ENCODE measurements around the gene ACTG1. TPM values are rescaled to one million over a fixed set of nuclear protein-coding genes. Genes with fewer than 3 reads are reported as not detected.

ACTG1 gene
- total RNA-seq, 3 donors from 2014 or later, result 2,222 to 2,764 (median 2,750) TPM

- H3K4me1 ChIP-seq, result no peaks in the 10 kb centered on the region
- no peak for TF ChIP-seq CTCF (IDR thresholded peaks at IDR 0.05)
- TF ChIP-seq POLR2A (IDR thresholded peaks at IDR 0.05), result no peak
- no peak for TF ChIP-seq POLR2AphosphoS5 (IDR thresholded peaks at IDR 0.05)
- H3K27me3 ChIP-seq, result no peaks in the 10 kb centered on the region
- H3K4me3 ChIP-seq, result peak overlapping the region; percentile 79 to 98 (median 92)
- H3K9me3 ChIP-seq, result no peaks in the 10 kb centered on the region
- H3K36me3 ChIP-seq, result no peaks in the 10 kb centered on the region
- peak overlapping the region; percentile 63 to 99 for H3K27ac ChIP-seq
- no peak for DNase-seq (ENCODE audit: low spot score in 2 of 2)
- intact Hi-C loops (cut with DNase I; ENCODE audit: low total_unique reads), result no loop called here
Observed at GRCh38 chr17:81509207-81509971, 3.2 kb downstream of the ACTG1 start.

GRCh38 chr17:81508639-81509206 is 3.9 kb downstream of the ACTG1 start:
- Histone ChIP-seq H3K4me3 (peak overlapping the region; percentile 79 to 98 (median 92)), H3K27me3 (no peaks in the 10 kb centered on the region), H3K27ac (peak overlapping the region; percentile 63 to 99), H3K9me3 (no peaks in the 10 kb centered on the region), H3K4me1 (no peaks in the 10 kb centered on the region), H3K36me3 (no peaks in the 10 kb centered on the region)
- intact Hi-C loops (cut with DNase I; ENCODE audit: low total_unique reads), result no loop called here
- no peak for DNase-seq (ENCODE audit: low spot score in 2 of 2)
- TF ChIP-seq CTCF (IDR thresholded peaks at IDR 0.05), result no peak
- no peak for TF ChIP-seq POLR2AphosphoS5 (IDR thresholded peaks at IDR 0.05)
- no peak for TF ChIP-seq POLR2A (IDR thresholded peaks at IDR 0.05)

GRCh38 chr17:81503619-81504018 is 9.0 kb downstream of the ACTG1 start:
- no peak for DNase-seq (ENCODE audit: low spot score in 2 of 2)
- H3K36me3 ChIP-seq, result no peaks in the 10 kb centered on the region
- TF ChIP-seq POLR2AphosphoS5 (IDR thresholded peaks at IDR 0.05) (no peak), CTCF (IDR thresholded peaks at IDR 0.05) (no peak)
- no peaks in the 10 kb centered on the region for H3K27me3 ChIP-seq
- no peaks in the 10 kb centered on the region for H3K4me1 ChIP-seq
- intact Hi-C loops (cut with DNase I; ENCODE audit: low total_unique reads), result no loop called here
- no peak overlapping the region for H3K27ac ChIP-seq
- H3K4me3 ChIP-seq, result no peak overlapping the region
- no peaks in the 10 kb centered on the region for H3K9me3 ChIP-seq

- H3K27me3 ChIP-seq, result no peaks in the 10 kb centered on the region
- no peaks in the 10 kb centered on the region for H3K4me1 ChIP-seq
- no peak overlapping the region for H3K4me3 ChIP-seq
- no peaks in the 10 kb centered on the region for H3K36me3 ChIP-seq
- TF ChIP-seq POLR2A (IDR thresholded peaks at IDR 0.05) (no peak), CTCF (IDR thresholded peaks at IDR 0.05) (no peak), POLR2AphosphoS5 (IDR thresholded peaks at IDR 0.05) (no peak)
- no peaks in the 10 kb centered on the region for H3K9me3 ChIP-seq
- intact Hi-C loops (cut with DNase I; ENCODE audit: low total_unique reads), result no loop called here
- no peak overlapping the region for H3K27ac ChIP-seq
- no peak for DNase-seq (ENCODE audit: low spot score in 2 of 2)
Observed at GRCh38 chr17:81502471-81503017, 10.1 kb downstream of the ACTG1 start.

GRCh38 chr17:81500047-81500446 is 12.6 kb downstream of the ACTG1 start:
- intact Hi-C loops (cut with DNase I; ENCODE audit: low total_unique reads), result no loop called here
- DNase-seq (ENCODE audit: low spot score in 2 of 2), result no peak
- no peak for TF ChIP-seq CTCF (IDR thresholded peaks at IDR 0.05)
- TF ChIP-seq POLR2A (IDR thresholded peaks at IDR 0.05), result no peak
- no peak for TF ChIP-seq POLR2AphosphoS5 (IDR thresholded peaks at IDR 0.05)
- H3K27ac ChIP-seq, result no peak overlapping the region
- no peaks in the 10 kb centered on the region for H3K4me1 ChIP-seq
- H3K4me3 ChIP-seq, result no peak overlapping the region
- no peaks in the 10 kb centered on the region for H3K27me3 ChIP-seq
- H3K9me3 ChIP-seq, result no peaks in the 10 kb centered on the region
- H3K36me3 ChIP-seq, result no peaks in the 10 kb centered on the region
